ENCODE results near the gene DMD.
"Not testable (repeated sequence)": the region's sequence is repeated elsewhere in the genome, so short reads cannot be mapped to it uniquely, and the experiment has no call there.

Gene DMD

DNA sequence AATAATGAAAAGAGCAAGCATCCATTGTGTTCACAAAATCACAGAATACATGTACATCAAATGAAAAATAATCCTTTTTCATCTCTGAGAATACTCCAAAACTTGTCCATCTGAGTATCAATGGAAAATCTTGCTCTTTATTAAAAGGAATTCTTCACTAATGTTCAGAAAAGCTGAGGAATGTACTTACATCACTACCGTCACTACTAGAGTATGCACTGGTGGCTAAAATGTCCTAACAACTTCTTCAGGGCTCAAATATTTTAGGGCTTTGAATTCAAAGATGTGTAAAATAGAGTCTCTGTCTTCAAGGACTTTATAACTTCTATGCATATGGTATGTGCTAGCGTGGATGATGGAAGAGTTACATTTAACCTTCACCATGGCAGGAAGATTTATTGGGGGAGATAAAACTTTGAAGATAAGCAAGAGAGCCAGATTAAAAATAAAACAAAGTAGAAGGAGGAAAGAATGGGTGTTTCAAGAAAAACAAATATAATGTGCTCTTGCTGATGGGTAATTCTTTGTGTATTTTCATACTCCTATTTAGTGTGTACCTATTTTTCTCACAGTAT is 55.1 kb downstream of the DMD start:
- in situ Hi-C loops (cut with HindIII; ENCODE audit: low sequenced_read_pairs) = no loop called here

- in situ Hi-C loops (cut with HindIII; ENCODE audit: low sequenced_read_pairs) = no loop called here
These were observed 61.8 kb downstream of the DMD start for GRCh38 chrX:33149580-33149979.

DNA sequence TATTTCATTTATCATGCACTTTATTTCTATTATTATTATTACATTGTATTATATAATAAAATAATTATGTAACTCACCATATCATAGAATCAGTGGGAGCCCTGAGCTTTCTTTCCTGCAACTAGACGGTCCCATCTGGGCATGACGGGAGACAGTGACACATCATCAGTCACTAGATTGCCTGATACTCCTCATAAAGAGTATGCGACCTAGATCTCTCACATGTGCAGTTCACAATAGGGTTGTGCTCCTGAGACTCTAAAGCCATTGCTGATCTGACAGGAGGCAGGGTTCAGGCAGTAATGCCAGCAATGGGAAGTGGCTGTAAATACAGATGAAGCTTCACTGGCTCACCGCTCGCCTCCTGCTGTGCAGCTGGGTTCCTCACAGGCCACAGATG is 62.3 kb downstream of the DMD start:
- in situ Hi-C loops (cut with HindIII; ENCODE audit: low sequenced_read_pairs) = no loop called here

GRCh38 chrX:33142331-33142730 is 69.0 kb downstream of the DMD start:
- in situ Hi-C loops (cut with HindIII; ENCODE audit: low sequenced_read_pairs) = no loop called here

GRCh38 chrX:33138677-33139249 is 72.6 kb downstream of the DMD start:
- in situ Hi-C loops (cut with HindIII; ENCODE audit: low sequenced_read_pairs) = no loop called here

GRCh38 chrX:33134164-33134563 is 77.2 kb downstream of the DMD start:
- in situ Hi-C loops (cut with HindIII; ENCODE audit: low sequenced_read_pairs) = no loop called here

DNA sequence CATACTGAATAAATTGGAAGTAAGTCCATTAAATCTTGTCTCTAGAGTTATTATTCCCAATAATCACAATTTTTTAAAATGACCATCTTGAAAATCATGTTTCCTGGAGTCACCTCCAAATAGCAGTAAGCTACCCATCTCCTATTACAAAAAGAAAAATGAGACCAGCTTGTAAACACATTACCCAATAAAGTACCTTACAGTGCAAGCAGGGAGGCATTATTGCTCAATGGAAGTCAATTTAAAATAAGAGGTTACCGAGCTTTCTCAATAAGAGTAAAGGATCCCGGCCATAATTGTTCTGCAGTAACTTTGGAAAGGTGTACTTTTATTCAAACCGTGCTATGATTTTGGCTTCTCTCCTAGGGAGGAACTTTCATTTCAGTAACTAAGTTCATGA is 78.0 kb downstream of the DMD start:
- in situ Hi-C loops (cut with HindIII; ENCODE audit: low sequenced_read_pairs) = no loop called here

GRCh38 chrX:33132569-33132968 is 78.8 kb downstream of the DMD start:
- in situ Hi-C loops (cut with HindIII; ENCODE audit: low sequenced_read_pairs) = no loop called here

DNA sequence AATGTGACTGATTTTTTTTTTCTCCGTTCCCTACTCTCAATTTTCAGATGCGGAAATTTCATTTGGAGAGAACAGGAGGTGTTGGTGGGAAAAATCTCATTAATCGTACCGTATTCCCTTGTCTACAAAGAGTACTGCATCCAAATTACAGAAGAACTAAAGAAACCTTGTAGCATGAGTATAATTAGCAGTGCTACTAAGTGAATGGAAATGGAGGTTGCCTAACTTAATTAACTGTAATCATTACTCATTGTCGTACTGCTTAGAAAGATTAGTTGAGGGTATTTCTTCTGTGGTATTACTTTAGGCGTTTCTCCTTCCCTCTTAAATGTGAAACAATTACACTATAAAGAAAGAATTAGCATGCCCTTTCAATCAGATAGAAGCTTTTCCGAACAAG is 81.7 kb downstream of the DMD start:
- in situ Hi-C loops (cut with HindIII; ENCODE audit: low sequenced_read_pairs) = no loop called here

DNA sequence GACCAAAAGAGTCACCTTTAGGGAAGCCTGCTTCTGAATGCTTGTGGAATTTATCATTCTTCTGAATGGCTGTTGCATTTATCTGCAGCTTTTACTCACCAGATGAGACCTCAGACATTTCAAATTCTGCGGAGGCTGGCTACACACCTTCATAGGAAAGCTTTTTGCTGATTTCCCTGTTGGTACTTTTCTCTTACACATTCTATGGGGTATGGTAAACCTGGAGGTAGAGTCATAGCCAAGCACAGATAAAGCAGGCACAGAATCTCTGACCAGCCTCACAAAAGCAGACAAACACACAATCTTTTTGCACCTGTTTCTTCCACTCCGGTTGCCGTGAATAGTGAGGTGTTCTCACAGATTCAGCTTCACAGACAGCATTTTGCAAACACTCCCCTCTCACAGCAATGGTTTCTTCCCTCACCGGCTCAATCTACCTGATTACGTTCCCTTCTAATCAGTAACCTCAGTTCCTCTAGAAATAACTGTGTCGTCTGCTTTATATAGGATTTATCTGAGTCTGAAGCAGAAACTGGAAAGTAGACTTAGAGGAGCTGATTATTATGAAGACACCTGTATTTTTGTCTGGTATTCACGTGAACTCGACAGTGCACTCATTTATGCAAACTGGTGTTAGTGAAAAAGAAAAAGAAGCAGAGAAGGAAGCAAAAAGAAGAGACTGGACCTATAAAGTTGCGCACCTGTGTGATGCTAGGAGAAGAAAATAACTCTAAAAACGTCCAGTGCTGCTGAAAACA is 83.1 kb downstream of the DMD start:
- in situ Hi-C loops (cut with HindIII; ENCODE audit: low sequenced_read_pairs) = no loop called here

- in situ Hi-C loops (cut with HindIII; ENCODE audit: low sequenced_read_pairs) = no loop called here
These were observed 84.9 kb downstream of the DMD start for GRCh38 chrX:33126469-33126868.

DNA sequence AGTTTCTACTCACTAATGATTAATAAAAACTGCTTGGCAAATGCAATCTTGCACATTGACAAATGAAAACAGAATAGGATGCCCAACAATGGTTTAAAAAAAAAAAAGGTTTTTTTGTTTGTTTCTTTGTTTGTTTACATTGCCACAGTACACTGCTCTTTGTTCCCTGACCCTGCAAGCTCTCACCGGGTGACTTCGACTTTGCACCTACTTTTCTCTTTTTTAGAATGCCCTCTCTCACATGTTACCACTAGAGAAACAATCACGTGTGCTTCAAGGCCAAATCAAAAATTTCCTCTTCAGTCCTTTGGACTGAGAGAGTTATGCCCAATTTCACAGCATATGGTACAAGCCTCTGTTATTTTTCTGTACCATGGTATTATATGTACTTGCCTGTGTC is 101.5 kb downstream of the DMD start:
- in situ Hi-C loops (cut with HindIII; ENCODE audit: low sequenced_read_pairs) = no loop called here

GRCh38 chrX:33106737-33107136 is 104.6 kb downstream of the DMD start:
- in situ Hi-C loops (cut with HindIII; ENCODE audit: low sequenced_read_pairs) = no loop called here

DNA sequence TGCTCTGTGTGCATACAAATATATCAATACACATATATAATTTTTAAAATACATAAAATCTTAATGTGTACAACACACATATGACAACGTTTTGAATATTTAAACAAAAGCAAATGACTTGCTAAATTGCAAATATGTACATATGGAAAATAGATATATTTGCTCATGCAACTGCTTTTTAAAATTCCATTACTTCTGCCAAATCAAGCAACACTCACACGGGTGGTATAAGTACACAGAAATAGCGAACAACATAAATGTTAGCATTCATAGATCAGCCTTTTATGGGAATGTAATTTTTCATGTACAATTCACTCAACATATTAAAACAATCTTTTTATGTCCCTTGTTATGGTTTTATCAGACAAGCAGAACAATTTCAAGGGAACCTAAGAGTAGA is 116.3 kb downstream of the DMD start:
- in situ Hi-C loops (cut with HindIII; ENCODE audit: low sequenced_read_pairs) = no loop called here

- in situ Hi-C loops (cut with HindIII; ENCODE audit: low sequenced_read_pairs) = no loop called here
These were observed 123.9 kb downstream of the DMD start for GRCh38 chrX:33087411-33087810.

- in situ Hi-C loops (cut with HindIII; ENCODE audit: low sequenced_read_pairs) = no loop called here
These were observed 124.5 kb downstream of the DMD start for GRCh38 chrX:33086886-33087285.

DNA sequence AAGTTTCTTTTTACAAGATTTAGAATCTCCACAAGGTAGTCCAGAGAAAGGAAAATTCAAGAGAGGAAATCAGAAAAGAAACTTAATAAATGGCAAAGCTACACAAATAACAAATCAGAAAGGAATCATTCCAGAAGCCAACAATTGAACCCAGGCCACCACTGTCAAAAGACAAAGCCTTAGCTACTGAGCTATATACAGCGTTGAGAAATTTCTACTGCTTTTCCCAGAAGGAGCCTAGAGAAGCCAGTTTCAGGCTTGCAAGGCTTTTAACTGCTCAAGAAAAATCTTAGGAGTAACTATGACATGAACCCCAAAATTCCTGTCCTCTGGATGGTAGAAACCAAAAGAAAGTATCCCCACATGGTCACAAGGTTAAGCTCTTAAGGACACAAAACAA is 129.0 kb downstream of the DMD start:
- in situ Hi-C loops (cut with HindIII; ENCODE audit: low sequenced_read_pairs) = no loop called here

- in situ Hi-C loops (cut with HindIII; ENCODE audit: low sequenced_read_pairs) = no loop called here
These were observed 133.1 kb downstream of the DMD start for GRCh38 chrX:33078273-33078672.

GRCh38 chrX:33073660-33074059 is 137.7 kb downstream of the DMD start:
- in situ Hi-C loops (cut with HindIII; ENCODE audit: low sequenced_read_pairs) = not testable (repeated sequence)

DNA sequence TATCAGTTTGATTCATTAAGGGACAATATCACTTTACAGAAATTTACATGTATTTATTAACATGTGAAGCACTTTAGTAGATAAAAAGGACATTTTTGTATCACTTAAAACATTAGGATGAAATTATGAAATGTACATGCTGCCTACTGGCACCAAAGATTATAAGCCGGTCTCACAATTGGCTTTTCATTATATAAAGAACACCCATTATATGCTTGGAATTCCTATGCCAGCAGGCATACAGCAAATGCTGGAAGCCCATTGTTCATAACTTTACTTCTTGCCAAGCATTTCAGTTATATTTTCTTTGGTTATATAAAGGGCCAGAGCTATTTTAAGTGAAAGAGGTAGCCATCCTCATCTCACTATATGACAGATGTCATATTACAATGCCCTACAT is 145.9 kb downstream of the DMD start:
- in situ Hi-C loops (cut with HindIII; ENCODE audit: low sequenced_read_pairs) = no loop called here

DNA sequence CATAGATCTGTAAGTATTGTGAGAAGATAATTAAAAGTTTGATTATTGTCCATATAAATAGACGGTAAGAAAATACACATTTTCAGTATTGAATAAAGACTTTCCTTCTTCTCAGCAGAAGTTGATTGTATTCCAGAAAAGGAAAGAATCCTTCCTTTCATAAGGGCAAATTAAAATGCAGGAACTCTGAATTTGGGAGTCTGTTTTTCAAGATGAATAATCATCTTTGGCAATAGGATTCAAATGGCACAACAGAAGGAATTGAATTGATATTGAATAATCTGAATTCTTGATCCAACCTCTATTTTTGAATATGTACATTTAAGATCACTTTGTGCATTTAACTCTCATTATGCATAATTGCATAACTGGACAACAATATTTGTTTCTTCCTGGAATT is 149.3 kb downstream of the DMD start:
- in situ Hi-C loops (cut with HindIII; ENCODE audit: low sequenced_read_pairs) = no loop called here

DNA sequence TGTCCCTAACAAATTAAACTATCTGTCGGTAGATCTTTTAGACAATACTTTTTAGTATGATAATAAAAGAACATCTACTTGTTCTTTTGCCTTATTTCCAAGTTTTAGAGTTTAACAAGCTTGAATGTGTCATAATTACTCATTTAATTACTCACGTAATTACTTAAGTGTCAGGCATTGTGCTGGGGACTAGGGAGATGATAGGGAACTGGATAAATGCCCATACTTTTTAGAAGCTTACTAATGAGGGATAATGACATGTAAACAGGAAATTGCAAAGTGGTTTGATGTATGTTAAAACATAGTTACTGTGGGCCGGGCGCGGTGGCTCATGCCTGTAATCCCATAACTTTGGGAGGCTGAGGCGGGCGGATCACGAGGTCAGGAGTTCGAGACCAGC is 158.3 kb downstream of the DMD start:
- in situ Hi-C loops (cut with HindIII; ENCODE audit: low sequenced_read_pairs) = no loop called here

DNA sequence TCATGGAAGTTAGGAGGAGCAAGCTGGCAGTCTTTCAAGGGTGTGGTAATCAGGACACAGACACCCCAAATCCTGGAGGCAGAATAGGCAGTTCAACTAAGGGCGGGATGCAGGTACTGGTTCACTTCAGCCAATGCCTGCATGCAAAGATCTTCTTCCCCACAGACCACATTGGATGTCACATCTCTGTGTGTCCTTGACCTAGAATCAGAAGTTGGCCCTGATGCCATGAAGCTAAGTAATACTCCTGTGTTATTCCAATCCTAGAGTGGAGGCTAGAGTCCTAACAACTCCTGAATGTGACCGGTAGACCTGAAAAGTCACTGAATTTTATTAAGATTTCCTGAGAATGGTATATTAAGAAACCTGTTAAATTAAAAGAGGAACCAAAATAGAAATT is 165.5 kb downstream of the DMD start:
- in situ Hi-C loops (cut with HindIII; ENCODE audit: low sequenced_read_pairs) = no loop called here

Data from endothelial cell of hepatic sinusoid (primary cell).